HL-60 (cell line): ENCODE results near the gene GNGT2.
"Not testable (repeated sequence)": the region's sequence is repeated elsewhere in the genome, so short reads cannot be mapped to it uniquely, and the experiment has no call there.

Source experiments
- DNase-seq, 2 experiments: peaks; one replicate each; pipeline ENCODE4 v3.0.0-alpha.2; 2010 to 2020; ENCODE audit warnings: low read depth in 1 of 2, low spot score in 1 of 2
- H3K27ac ChIP-seq: fragments of 250-450 bp; sonication (Bioruptor Pico); replicated peaks from 2 replicates; pipeline ENCODE4 v1.5.1; 2020; ENCODE audit warnings: mild to moderate bottlenecking, moderate library complexity
- H3K27me3 ChIP-seq: fragments of 250-450 bp; sonication (Bioruptor Pico); 2 replicates; pipeline ENCODE4 v1.5.1; 2021; ENCODE audit warnings: mild to moderate bottlenecking, moderate library complexity; ENCODE audit not compliant: insufficient read depth, poor library complexity, severe bottlenecking
- H3K4me3 ChIP-seq: replicated peaks from 2 replicates; pipeline ENCODE4 v1.5.1; 2011; ENCODE audit warnings: mild to moderate bottlenecking, control low read depth, low read length; ENCODE audit not compliant: insufficient read depth
- GABPA ChIP-seq: IDR thresholded peaks from 2 replicates; pipeline ENCODE4 v1.6.1; 2012; ENCODE audit warnings: low read depth
- POLR2AphosphoS5 ChIP-seq: IDR thresholded peaks from 2 replicates; pipeline ENCODE4 v1.6.1; 2012; ENCODE audit warnings: low read depth
- SPI1 ChIP-seq: IDR thresholded peaks from 2 replicates; pipeline ENCODE4 v1.6.1; 2012; ENCODE audit warnings: low read depth, mild to moderate bottlenecking, borderline replicate concordance
- TF ChIP-seq, protein P1 (sequence below): IDR thresholded peaks from 2 replicates; pipeline ENCODE4 v1.6.1; 2012; ENCODE audit warnings: low read depth; ENCODE audit not compliant: insufficient replicate concordance
- TF ChIP-seq, protein P2 (sequence below): IDR thresholded peaks from one replicate; pipeline ENCODE4 v1.5.1; 2011; ENCODE audit warnings: low read length, control low read depth, inconsistent platforms; ENCODE audit not compliant: insufficient read depth

The GNGT2 gene

DNA sequence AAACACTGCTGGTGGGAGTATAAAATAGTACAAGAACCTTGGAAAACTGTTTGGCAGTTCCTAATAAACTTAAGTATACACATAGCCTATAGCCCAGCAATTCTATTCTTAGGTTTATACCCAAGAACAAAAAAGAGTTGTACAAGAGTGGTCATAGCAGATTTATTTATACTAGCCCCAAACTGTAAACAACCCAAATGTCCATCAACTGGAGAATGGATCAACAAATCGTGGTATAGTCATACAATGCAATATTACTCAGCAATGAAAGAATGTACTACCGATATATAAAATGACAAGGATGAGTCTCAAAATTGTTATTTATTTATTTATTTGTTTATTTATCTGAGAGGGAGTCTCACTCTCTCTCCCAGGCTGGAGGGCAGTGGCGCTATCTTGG is 23.1 kb downstream of the GNGT2 start:
- DNase-seq: no peak
- no peak for TF ChIP-seq GABPA
- no peak for TF ChIP-seq POLR2AphosphoS5
- TF ChIP-seq, protein P1, sequence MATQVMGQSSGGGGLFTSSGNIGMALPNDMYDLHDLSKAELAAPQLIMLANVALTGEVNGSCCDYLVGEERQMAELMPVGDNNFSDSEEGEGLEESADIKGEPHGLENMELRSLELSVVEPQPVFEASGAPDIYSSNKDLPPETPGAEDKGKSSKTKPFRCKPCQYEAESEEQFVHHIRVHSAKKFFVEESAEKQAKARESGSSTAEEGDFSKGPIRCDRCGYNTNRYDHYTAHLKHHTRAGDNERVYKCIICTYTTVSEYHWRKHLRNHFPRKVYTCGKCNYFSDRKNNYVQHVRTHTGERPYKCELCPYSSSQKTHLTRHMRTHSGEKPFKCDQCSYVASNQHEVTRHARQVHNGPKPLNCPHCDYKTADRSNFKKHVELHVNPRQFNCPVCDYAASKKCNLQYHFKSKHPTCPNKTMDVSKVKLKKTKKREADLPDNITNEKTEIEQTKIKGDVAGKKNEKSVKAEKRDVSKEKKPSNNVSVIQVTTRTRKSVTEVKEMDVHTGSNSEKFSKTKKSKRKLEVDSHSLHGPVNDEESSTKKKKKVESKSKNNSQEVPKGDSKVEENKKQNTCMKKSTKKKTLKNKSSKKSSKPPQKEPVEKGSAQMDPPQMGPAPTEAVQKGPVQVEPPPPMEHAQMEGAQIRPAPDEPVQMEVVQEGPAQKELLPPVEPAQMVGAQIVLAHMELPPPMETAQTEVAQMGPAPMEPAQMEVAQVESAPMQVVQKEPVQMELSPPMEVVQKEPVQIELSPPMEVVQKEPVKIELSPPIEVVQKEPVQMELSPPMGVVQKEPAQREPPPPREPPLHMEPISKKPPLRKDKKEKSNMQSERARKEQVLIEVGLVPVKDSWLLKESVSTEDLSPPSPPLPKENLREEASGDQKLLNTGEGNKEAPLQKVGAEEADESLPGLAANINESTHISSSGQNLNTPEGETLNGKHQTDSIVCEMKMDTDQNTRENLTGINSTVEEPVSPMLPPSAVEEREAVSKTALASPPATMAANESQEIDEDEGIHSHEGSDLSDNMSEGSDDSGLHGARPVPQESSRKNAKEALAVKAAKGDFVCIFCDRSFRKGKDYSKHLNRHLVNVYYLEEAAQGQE: no peak
- TF ChIP-seq, protein P2, sequence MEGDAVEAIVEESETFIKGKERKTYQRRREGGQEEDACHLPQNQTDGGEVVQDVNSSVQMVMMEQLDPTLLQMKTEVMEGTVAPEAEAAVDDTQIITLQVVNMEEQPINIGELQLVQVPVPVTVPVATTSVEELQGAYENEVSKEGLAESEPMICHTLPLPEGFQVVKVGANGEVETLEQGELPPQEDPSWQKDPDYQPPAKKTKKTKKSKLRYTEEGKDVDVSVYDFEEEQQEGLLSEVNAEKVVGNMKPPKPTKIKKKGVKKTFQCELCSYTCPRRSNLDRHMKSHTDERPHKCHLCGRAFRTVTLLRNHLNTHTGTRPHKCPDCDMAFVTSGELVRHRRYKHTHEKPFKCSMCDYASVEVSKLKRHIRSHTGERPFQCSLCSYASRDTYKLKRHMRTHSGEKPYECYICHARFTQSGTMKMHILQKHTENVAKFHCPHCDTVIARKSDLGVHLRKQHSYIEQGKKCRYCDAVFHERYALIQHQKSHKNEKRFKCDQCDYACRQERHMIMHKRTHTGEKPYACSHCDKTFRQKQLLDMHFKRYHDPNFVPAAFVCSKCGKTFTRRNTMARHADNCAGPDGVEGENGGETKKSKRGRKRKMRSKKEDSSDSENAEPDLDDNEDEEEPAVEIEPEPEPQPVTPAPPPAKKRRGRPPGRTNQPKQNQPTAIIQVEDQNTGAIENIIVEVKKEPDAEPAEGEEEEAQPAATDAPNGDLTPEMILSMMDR: no peak
- TF ChIP-seq SPI1: no peak
- Histone ChIP-seq H3K27me3 (no peaks in the 10 kb centered on the region), H3K4me3 (no peak overlapping the region), H3K27ac (no peak overlapping the region)

DNA sequence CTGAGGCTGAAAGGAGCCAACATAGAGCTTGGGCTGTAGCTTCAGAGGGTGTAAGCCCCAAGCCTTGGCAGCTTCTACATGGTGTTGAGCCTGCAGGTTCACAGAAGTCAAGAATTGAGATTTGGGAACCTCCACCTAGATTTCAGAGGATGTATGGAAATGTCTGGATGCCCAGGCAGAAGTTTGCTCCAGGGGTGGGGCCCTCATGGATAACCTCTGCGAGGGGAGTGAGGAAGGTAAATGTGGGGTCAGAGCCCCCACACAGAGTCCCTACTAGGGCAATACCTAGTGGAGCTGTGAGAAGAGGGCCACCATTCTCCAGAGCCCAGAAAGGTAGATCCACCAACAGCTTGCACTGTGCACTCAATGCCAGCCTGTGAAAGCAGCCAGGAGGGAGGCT is 25.0 kb downstream of the GNGT2 start:
- not testable (repeated sequence) for DNase-seq, H3K27me3 ChIP-seq, H3K4me3 ChIP-seq, H3K27ac ChIP-seq

GRCh38 chr17:49184522-49184921 is 25.9 kb downstream of the GNGT2 start:
- H3K4me3 ChIP-seq, H3K27ac ChIP-seq, DNase-seq, H3K27me3 ChIP-seq: not testable (repeated sequence)

GRCh38 chr17:49183801-49184200 is 26.6 kb downstream of the GNGT2 start:
- DNase-seq: no peak
- no peaks in the 10 kb centered on the region for H3K27me3 ChIP-seq
- H3K27ac ChIP-seq: no peak overlapping the region
- H3K4me3 ChIP-seq: no peak overlapping the region
- TF ChIP-seq, protein P1: no peak
- TF ChIP-seq GABPA: no peak
- TF ChIP-seq SPI1: no peak
- TF ChIP-seq POLR2AphosphoS5: no peak
- TF ChIP-seq, protein P2: no peak

GRCh38 chr17:49183341-49183740 is 27.0 kb downstream of the GNGT2 start:
- no peaks in the 10 kb centered on the region for H3K27me3 ChIP-seq
- TF ChIP-seq, protein P1: no peak
- TF ChIP-seq SPI1 (no peak), POLR2AphosphoS5 (no peak), GABPA (no peak)
- TF ChIP-seq, protein P2: no peak
- no peak overlapping the region for H3K27ac ChIP-seq
- no peak for DNase-seq
- H3K4me3 ChIP-seq: no peak overlapping the region
